GM18498 (cell line): ENCODE data around the gene NECTIN4.
A peak's percentile ranks its signal among the peaks of the same experiment; 100 is the strongest.
"Not testable (repeated sequence)": the region's sequence is repeated elsewhere in the genome, so short reads cannot be mapped to it uniquely, and the experiment has no call there.

Experiments
- ATAC-seq: cut with Tn5 transposase; IDR thresholded peaks from one replicate; pipeline ENCODE4 v1.9.1; 2021; ENCODE audit warnings: mild to moderate bottlenecking, moderate library complexity; ENCODE audit not compliant: unreplicated experiment

NECTIN4 gene

DNA sequence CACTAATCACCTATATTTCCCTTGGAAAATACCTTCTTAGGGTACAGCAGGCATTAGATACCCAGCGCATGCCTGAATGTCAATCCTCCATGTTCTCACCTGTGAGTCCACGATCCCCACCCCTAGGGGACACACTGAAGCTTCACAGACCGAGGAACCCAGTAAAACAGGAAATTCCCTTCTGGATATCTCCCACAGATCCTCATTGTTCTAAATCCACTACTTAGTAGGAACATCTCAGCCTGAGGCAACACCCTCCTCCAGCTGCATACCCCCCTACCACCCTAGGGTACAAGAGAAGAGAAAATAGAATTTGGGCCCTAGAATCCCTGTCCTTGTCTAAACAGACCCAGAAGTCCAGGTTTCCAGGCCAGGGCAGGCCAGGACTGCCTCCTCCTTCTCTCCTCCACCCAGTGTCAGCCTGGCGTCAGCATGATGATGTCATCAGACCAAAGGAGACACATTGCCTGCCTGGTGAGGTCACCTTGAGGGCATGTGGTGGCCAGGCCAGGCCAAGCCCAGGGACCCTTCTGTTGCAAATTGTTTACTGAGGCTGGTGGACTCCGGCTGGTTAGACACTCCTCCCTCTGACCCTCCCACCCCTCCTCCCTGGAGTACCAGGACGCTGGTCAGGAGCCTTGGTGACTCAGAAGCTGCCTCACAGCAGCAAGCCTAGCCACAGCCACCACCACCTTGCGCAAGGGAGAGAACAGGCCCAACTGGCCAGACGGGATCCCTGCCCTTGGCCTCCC is 6.2 kb downstream of the NECTIN4 start:
- ATAC-seq, result no peak

DNA sequence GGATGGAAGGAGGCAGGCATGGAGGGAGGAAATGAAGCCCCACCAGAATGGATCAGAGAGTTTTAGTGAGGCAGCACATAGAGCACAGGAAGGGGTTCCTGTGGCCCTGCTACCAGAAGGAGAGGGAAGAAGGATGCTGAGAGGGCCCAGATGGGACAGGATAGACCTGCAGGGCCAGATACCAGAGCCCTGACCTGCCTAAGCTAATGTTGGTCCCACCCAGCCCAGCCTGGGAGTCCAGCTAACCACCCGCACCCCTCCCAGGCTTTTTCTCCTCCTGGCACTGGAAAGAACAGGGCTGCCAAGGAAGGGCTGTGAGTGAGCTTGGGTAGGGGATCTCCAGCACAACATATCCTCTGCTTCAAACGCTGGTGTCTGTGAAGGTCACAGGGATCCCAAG is 6.9 kb downstream of the NECTIN4 start:
- ATAC-seq, result no peak

DNA sequence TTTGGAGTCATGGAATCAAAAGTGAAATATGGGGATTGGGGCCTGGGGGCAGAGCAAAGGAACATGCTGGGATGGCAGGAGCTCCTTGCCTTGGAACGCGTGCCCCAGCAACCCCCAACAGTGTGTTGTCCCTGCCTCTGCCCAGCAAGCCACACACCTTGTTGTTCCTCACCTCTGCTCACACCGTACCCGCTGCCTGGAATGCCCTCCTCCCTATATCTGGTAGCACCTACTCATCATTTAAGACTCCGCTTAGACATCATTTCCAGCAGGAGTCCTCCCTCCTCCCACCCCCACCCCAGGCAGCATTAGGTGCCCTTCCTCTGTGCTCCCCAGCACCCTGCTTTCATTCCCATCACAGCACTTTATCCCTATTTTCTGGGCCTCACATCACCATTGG is 7.8 kb downstream of the NECTIN4 start:
- ATAC-seq, result no peak

DNA sequence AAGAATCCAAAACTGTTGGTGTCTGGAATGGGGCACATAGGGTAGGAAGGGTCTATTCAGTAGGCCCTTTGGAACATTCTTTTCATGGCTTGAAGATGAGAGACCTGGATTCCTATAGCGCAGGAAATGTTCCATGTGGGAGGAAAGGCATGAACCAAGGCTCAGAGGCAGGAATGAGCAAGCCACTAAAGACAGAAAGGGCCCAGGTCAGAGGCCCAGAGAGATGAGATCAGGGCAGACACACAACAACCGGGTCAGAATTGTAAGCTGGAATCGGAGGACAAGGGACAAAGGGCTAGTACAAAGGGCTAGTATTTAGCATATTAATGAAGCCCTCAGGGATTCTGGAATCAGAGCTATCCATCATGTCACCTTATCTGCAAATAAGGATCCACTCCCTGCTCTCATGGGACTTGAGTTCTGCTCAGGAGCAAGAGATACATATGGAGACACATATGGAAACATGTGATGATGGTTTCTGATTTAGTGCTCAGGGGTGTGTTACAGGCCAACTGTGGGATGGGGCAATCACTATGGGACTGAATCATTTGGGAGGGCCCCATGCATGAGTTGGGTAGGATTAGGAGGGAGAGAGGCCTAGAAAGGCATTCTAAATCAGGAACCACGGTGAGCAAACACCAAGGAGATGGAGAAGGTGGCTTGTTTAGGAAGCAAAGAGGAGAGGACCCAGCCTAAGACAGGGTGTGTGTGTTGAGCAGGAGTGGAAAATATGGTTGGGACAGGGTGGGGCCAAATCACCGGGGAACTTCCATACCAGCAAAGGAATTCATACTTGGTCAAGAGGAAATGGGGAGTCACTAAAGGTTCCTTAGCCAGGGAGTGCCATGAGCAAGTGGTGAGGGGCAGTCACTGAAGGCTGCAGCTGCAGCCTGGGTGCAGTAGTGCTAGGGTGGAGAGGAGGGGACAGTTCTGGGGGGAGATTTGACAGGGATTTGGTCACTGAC is 8.6 kb downstream of the NECTIN4 start:
- no peak for ATAC-seq

DNA sequence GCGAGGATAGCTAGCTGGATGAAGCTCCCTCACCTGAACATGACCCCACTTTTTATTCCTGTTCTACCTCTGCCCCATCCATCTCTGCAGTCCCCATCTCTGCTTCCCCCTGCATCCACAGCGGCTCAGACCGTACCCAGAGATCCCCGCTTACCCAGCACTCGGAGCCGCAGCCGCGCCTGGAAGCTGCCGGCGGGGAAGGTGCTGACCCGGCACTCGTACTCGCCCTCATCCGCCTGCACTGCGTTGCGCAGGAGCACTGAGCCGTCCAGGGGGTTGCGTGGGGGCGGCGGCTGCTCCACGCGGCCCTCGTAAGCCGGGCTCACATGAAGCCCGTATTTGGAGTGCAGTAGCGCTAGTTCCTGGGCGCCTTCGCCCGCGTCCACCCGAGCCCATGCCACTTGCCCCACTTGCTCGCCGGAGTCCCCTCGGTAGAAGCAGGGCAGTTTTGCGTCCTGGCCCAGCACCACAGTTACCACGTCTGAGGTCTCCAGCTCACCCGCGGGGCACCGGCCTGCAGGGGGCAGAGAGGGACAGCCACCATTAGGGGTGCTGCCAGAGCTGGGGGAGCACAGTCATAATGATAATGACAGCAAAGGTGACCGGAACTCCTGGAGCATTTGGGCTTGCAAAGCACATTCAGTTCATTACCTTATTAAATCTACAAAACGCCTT is 9.8 kb downstream of the NECTIN4 start:
- ATAC-seq, result no peak

DNA sequence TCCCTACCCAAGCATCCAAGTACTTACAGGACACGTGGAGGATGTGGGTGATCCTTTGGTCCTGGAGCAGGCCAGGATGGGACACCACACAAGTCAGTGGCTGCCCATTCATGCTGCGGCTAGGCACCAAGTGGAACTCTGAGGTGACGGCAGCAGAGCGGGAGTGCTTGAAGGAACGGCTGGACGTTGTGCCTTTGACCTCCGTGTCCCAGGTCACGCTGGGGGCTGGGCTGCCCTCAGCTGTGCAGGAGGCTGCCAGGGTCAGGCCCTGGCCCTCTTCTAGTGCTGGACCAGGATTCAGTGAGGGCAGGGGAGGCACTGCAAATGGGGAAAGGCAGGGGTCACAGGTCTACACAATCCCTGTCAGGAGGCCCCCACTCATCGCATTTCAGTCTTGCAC is 11.9 kb downstream of the NECTIN4 start:
- ATAC-seq, result no peak

DNA sequence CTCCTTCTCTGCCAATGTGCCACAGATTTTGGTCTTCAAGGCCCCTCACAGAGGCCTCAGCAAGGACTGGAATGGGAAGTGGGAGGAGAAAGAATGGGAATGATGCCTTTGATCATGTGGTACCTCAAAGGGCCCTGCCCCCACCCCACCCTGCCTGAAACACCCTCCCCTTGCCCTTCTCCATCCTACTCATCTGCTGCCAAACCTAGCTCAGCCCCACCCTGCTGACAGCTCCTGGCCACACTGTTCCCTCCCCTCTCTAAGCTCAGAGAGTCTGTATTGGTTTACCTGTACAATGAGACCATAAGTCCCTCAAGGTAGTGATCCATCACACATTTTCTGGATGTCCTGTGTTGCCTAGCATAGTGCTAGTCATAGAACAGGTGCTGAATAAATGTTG is 12.9 kb downstream of the NECTIN4 start:
- no peak for ATAC-seq

DNA sequence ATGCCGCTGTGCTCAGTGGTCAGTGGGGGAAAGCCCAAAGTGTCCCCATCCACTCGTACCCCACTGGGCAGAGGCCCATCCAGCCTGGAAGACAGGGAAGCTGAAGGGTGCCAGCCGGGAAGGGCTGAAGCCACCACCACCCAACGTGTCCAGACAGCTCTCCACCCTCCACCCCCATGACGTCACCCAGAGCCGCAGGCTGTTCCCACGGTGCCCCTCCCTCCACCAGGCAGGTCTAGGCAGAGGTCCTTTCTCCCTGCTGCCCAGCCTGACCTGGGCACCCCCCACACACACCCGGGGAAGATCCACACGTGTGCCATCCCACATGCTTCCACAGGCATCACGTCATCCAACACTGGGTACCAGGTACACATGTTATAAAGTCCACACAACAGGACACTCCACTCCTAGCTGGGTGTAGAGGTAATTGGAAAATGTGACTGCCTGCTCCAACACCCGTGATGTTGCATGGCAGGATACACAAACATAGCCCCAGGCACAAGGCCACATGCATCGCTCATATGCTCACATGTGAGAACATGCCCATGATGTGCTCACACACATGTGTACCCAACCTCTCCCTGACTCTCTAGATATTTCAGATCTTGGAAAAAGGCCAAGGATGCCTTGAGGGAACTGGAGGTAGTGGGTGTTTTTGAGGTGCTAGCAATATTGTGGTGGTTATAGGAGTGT is 14.5 kb downstream of the NECTIN4 start:
- ATAC-seq, result no peak

DNA sequence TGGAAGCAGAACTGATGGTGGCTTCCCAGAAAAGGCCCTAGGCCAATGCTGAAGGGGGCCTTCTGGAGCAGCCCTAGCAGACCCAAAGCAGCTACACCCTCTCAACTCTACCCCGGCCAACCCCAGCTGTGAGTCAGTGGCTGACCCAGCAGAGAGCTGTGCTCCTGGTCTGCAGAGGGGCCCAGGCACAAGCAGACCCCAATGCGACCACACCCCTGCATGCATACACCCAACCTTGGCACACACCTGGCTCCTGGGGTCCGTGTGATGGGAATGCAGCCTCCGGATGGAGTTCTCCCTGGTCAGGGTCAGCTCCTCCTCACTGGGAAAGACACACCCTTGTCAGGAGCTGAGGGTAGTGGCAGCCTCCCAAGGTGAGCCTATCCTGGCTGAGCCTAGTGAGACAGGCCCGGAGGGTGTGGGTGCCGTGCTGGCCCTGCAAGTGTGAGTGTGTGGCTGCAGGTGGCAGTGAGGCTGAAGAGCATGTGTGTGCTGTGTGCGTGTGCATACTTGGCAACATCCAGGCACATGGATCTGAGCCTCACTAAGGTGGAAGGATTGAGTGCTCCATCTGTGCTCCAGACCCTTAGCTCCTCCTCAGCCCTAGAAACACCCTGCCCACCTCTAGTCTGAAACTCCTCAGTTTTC is 15.8 kb downstream of the NECTIN4 start:
- ATAC-seq, result no peak

DNA sequence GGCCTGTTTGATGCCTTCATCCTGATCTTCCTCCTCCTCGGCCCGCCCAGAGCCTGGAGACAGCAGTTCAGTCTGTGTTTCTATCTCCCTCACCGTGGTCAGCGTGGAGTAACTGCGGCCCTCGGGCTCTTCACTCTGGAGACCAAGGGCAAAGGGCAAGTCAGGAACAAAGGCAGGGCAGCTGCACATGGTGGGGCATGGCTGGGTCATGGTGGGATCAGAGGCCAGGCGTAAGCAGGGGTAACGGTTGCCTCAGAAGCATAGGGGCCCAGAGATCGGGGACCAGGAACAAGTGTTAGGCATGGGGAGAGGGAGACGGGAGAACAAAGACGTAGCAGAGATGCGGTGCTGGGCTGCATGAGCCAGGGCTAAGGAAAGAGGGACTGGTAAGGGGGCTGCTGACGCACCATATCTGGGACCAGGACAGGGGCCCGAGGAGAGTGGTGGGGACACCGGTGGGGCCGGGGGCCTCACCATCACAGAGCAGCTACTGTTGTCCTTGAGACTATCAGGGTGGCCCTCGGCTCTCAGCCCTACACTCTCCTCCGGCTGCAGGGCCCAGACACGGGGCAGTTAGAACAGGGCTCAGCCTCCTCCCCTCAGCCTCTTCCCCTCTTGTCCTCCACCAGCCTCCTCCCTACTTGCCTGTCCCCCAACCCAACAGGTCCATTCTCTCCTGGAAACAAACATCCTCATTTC is 16.5 kb downstream of the NECTIN4 start:
- no peak for ATAC-seq

DNA sequence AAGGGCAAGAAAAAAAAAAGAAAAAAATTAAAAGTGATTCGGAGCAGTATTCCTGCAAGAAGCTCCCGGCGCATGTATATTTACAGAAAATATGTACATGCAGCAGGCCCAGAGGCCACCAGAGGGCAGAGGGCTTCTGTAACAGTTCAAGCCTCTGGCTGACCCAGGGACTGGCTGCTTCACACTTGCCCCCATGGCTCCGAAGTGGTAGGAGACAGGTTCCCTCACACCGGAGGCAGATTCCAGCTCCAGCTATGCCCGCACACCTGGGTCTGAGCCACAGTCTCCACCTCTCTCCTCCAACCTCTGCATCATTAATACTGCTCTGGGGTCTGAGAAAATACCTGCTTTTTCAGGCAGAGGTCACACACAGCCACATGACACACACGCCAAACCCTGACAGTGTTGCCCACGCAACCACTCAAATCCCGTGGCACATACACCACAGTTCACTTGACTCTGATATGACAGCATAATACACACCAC is 17.4 kb downstream of the NECTIN4 start:
- no peak for ATAC-seq

DNA sequence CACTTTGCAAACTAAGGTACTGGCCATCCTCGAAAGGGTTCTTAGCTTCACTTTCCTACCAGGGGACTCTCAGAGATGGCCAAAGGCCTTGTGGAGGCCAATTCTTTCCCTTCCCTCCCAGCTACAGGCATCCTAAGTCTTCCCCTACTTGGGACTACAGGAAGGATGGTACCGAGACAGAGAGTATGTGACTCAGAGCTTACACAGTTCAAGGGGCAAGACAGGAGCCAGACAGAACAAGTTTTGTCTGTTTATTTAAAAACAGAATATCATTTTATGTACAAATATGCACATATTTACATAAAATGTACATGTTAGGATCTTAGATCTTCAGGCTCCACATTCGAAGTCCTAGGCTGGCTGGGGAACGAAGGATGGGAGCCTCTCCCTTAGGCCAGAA is 18.6 kb downstream of the NECTIN4 start:
- no peak for ATAC-seq

DNA sequence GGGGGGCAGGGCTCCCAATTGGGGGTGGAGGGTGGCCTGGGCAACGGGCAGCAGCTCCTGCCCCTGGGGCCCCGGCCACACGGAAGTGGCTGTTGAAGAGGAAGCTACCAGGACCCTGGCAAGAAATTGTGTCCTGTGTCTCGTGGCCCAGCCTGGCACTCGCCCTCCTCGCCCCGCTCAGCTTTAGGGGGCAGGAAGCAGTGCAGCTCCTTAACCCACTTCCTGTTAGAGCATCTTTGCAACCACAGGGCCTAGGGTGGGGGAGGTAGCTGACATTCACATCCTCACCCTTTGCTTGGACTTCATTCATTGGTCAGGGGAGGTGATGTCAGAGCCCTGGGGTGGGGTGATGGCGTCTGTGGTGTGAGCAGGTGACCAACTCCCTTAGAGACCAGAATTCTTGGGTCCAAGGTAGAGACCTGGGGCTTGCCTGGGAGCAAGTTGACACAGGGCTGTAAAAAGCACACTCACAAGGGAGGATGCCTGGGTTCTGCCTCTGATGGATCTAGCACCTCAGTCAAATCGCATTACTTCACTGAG is 19.6 kb downstream of the NECTIN4 start, which contains the start of gene ARHGAP30:
TSS of gene ARHGAP30 (minus strand) at position 161 of the 540 bp plus-strand sequence. CDS start 267 bp downstream, outside the sequence.
- ATAC-seq, result peak; percentile 87

DNA sequence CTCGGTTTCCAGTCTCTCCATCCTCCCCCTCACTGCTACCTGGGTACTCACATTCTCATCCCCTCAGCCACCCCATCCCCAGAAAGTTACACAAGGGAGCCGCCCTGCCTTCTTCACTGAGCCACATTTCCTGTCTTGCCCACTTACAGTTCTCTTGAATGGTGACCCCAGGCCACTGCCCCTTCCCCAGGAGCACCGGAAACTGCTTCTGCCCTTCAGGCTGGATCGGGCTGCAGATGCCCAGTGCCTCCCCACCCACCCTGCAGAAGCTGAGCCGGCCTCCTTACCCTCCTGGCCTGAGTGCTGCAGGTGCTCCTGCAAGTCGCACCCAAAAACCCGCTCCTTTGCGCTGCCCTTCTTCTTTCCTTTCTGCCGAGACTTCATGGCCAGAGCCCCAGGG is 20.1 kb downstream of the NECTIN4 start:
- no peak for ATAC-seq

DNA sequence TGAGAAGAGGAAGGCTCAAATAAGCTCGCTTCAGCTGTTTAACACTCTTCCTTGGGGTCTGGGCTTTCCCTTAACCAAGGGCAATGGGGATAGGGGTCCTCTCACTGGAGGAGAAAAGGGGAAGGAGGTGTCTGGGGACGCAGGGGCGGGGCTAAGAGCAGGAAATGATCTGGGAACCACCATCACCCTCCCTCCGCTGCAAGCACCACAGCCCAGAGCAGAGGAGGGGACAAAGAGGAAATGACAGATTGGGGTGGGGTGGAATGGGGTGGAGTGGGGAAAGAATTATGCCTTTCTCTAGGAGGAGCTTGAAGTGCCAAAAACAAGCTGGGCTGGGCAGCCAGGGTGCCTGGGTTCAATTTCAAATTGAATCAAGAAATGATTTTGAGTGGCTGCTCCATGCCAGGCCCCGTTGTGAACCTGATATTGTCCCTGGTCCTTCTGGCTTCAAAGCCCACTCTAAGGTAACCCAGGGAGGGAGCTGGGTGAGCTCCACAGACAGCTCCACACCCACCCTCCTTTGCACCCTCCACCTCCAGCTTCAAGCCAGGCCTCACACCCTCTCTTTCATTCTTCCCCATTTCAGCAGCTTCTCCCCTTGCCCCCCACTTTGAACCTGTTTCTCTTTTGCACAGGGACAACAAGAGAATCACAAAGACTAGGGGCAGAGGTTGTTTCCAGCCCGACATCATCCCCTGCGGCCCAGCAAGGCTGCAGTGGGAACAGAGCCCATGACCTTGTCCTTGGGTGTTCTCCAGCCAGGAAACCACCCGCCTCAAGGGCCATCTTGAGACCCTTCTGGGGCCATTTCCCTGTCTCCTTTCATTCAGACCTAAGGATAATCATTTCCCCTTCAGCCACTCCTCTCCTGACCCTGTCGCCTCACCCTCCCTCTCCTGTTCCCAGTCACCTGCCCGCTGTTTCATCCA is 20.8 kb downstream of the NECTIN4 start:
- ATAC-seq, result peak; percentile 51

DNA sequence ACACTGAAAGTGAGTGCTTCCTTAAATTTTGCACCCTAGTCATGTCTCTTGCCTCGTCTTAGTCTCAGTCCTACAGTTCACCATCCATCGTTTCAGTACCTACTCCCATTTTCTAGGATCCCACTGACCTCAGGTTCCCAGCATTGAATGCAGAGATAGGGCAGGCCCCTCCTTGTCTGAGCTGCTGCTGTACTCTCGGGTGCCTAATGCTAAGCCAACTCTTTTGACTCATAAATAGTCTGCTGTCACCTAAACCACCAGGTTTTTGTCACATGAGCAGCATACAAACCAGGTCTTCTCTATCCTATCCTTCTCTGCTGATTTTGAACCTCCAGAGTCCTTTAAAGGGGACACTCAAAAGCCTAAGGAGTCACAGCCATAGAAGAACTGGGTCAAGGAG is 22.7 kb downstream of the NECTIN4 start:
- ATAC-seq, result no peak

DNA sequence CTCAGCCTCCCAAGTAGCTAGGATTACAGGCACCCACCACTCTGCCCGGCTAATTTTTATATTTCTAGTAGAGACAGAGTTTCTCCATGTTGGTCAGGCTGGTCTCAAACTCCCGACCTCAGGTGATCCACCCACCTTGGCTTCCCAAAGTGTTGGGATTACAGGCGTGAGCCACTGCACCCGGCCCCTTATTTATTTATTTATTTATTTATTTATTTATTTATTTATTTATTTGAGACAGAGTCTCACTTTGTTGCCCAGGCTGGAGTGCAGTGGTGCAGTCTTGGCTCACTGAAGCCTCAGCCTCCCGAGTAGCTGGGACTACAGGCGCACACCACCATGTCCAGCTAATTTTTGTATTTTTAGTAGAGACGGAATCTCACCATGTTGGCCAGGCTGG is 23.7 kb downstream of the NECTIN4 start:
- ATAC-seq, result not testable (repeated sequence)

DNA sequence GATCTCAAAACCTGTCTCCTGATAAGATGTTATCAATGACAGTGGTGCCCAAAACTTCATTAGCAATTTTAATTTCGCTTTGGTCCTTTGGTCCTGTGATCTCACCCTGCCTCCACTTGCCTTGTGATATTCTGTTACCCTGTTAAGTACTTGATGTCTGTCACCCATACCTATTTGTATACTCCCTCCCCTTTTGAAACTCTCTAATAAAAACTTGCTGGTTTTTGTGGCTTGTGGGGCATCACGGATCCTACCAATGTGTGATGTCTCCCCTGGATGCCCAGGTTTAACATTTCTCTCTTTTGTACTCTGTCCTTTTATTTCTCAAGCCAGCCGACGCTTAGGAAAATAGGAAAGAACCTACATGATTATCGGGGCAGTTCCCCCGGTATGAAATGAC is 25.4 kb downstream of the NECTIN4 start:
- not testable (repeated sequence) for ATAC-seq
